ENCODE results near the gene PRR15L. TPM values are rescaled to one million over a fixed set of nuclear protein-coding genes. Genes with fewer than 3 reads are reported as not detected.
"Not testable (repeated sequence)": the region's sequence is repeated elsewhere in the genome, so short reads cannot be mapped to it uniquely, and the experiment has no call there.

Gene PRR15L
- polyA plus RNA-seq, 4 donors: 159 to 388 (median 277) TPM

GRCh38 chr17:47942096-47942510, 15.6 kb downstream of the PRR15L start:
- Histone ChIP-seq H3K27ac (ENCODE audit: low read depth in 1 of 3, low read length in 2 of 3) (peak overlapping the region in 2 of 3 donors; percentile 74 to 84), H3K27me3 (ENCODE audit: control insufficient read depth in 3 of 3, insufficient read depth in 3 of 3, low read length in 3 of 3) (no peaks in the 10 kb centered on the region), H3K4me3 (ENCODE audit: low read depth in 1 of 3, low read length in 3 of 3) (peak overlapping the region in 2 of 3 donors; percentile 73 to 79), H3K9me3 (ENCODE audit: control insufficient read depth in 2 of 2, insufficient read depth in 1 of 2, low read depth in 1 of 2, low read length in 1 of 2) (no peaks in the 10 kb centered on the region), H3K4me1 (ENCODE audit: control insufficient read depth in 3 of 3, insufficient read depth in 2 of 3, low read depth in 1 of 3, low read length in 2 of 3) (peaks cover 0 to 30% (median 3%) of the 10 kb centered on the region in 3 donors), H3K36me3 (ENCODE audit: control insufficient read depth in 3 of 3, insufficient read depth in 2 of 3, low read depth in 1 of 3, low read length in 3 of 3) (peaks cover 0 to 36% (median 0%) of the 10 kb centered on the region in 3 donors)
- FAIRE-seq: no peak
- DNase-seq: no peak
- WGBS, 3 donors: 0 to 5% (median 4%) methylated on average over 4 to 5 of the region's 5 CpGs

GRCh38 chr17:47941246-47942095, 16.2 kb downstream of the PRR15L start, which contains the start of gene PNPO:
TSS of gene PNPO (plus strand) at chr17:47941571. CDS start at chr17:47941676, 105 bp downstream.
- Histone ChIP-seq H3K4me3 (ENCODE audit: low read depth in 1 of 3, low read length in 3 of 3) (peak within 1 kb of the TSS; percentile 60 to 79 (median 73)), H3K27ac (ENCODE audit: low read depth in 1 of 3, low read length in 2 of 3) (peak within 1 kb of the TSS; percentile 74 to 84 (median 84)), H3K9me3 (ENCODE audit: control insufficient read depth in 2 of 2, insufficient read depth in 1 of 2, low read depth in 1 of 2, low read length in 1 of 2) (no peaks in the 10 kb centered on the region), H3K4me1 (ENCODE audit: control insufficient read depth in 3 of 3, insufficient read depth in 2 of 3, low read depth in 1 of 3, low read length in 2 of 3) (peaks cover 0 to 25% (median 3%) of the 10 kb centered on the region in 3 donors), H3K36me3 (ENCODE audit: control insufficient read depth in 3 of 3, insufficient read depth in 2 of 3, low read depth in 1 of 3, low read length in 3 of 3) (peaks cover 0 to 33% (median 0%) of the 10 kb centered on the region in 3 donors), H3K27me3 (ENCODE audit: control insufficient read depth in 3 of 3, insufficient read depth in 3 of 3, low read length in 3 of 3) (no peaks in the 10 kb centered on the region)
- DNase-seq: peak; percentile 97 to 100
- 0 to 2% (median 1%) methylated on average over 50 of the region's 50 CpGs for WGBS, 3 donors
- peak; percentile 94 for FAIRE-seq

- Histone ChIP-seq H3K27me3 (ENCODE audit: control insufficient read depth in 3 of 3, insufficient read depth in 3 of 3, low read length in 3 of 3) (no peaks in the 10 kb centered on the region), H3K36me3 (ENCODE audit: control insufficient read depth in 3 of 3, insufficient read depth in 2 of 3, low read depth in 1 of 3, low read length in 3 of 3) (peaks cover 0 to 6% (median 0%) of the 10 kb centered on the region in 3 donors), H3K27ac (ENCODE audit: low read depth in 1 of 3, low read length in 2 of 3) (no peak overlapping the region), H3K9me3 (ENCODE audit: control insufficient read depth in 2 of 2, insufficient read depth in 1 of 2, low read depth in 1 of 2, low read length in 1 of 2) (no peaks in the 10 kb centered on the region), H3K4me3 (ENCODE audit: low read depth in 1 of 3, low read length in 3 of 3) (no peak overlapping the region), H3K4me1 (ENCODE audit: control insufficient read depth in 3 of 3, insufficient read depth in 2 of 3, low read depth in 1 of 3, low read length in 2 of 3) (peaks cover 0 to 22% (median 3%) of the 10 kb centered on the region in 3 donors)
- 79 to 88% (median 80%) methylated on average over 5 of the region's 5 CpGs for WGBS, 3 donors
- DNase-seq: no peak
- FAIRE-seq: no peak
Measured at GRCh38 chr17:47937941-47938340, 19.7 kb downstream of the PRR15L start.

GRCh38 chr17:47935961-47936360, 21.7 kb downstream of the PRR15L start:
- H3K4me3 ChIP-seq (ENCODE audit: low read depth in 1 of 3, low read length in 3 of 3): no peak overlapping the region
- 26 to 65% (median 57%) methylated on average over 5 of the region's 5 CpGs for WGBS, 3 donors
- H3K27ac ChIP-seq (ENCODE audit: low read depth in 1 of 3, low read length in 2 of 3): no peak overlapping the region
- no peak for FAIRE-seq
- no peaks in the 10 kb centered on the region for H3K9me3 ChIP-seq (ENCODE audit: control insufficient read depth in 2 of 2, insufficient read depth in 1 of 2, low read depth in 1 of 2, low read length in 1 of 2)
- no peaks in the 10 kb centered on the region for H3K27me3 ChIP-seq (ENCODE audit: control insufficient read depth in 3 of 3, insufficient read depth in 3 of 3, low read length in 3 of 3)
- DNase-seq: peak; percentile 43 to 70
- peaks cover 0 to 14% (median 0%) of the 10 kb centered on the region in 3 donors for H3K36me3 ChIP-seq (ENCODE audit: control insufficient read depth in 3 of 3, insufficient read depth in 2 of 3, low read depth in 1 of 3, low read length in 3 of 3)
- H3K4me1 ChIP-seq (ENCODE audit: control insufficient read depth in 3 of 3, insufficient read depth in 2 of 3, low read depth in 1 of 3, low read length in 2 of 3): peaks cover 0 to 8% (median 0%) of the 10 kb centered on the region in 3 donors

GRCh38 chr17:47935468-47935867, 22.2 kb downstream of the PRR15L start:
- H3K27me3 ChIP-seq (ENCODE audit: control insufficient read depth in 3 of 3, insufficient read depth in 3 of 3, low read length in 3 of 3); H3K4me1 ChIP-seq (ENCODE audit: control insufficient read depth in 3 of 3, insufficient read depth in 2 of 3, low read depth in 1 of 3, low read length in 2 of 3); DNase-seq; H3K9me3 ChIP-seq (ENCODE audit: control insufficient read depth in 2 of 2, insufficient read depth in 1 of 2, low read depth in 1 of 2, low read length in 1 of 2); H3K4me3 ChIP-seq (ENCODE audit: low read depth in 1 of 3, low read length in 3 of 3); H3K27ac ChIP-seq (ENCODE audit: low read depth in 1 of 3, low read length in 2 of 3); FAIRE-seq: not testable (repeated sequence)
- peaks cover 0 to 19% (median 3%) of the 10 kb centered on the region in 3 donors for H3K36me3 ChIP-seq (ENCODE audit: control insufficient read depth in 3 of 3, insufficient read depth in 2 of 3, low read depth in 1 of 3, low read length in 3 of 3)
- WGBS, 3 donors: 77 to 85% (median 77%) methylated on average over 3 of the region's 3 CpGs

GRCh38 chr17:47934856-47935255, 22.8 kb downstream of the PRR15L start:
- Histone ChIP-seq H3K27ac (ENCODE audit: low read depth in 1 of 3, low read length in 2 of 3) (no peak overlapping the region), H3K4me1 (ENCODE audit: control insufficient read depth in 3 of 3, insufficient read depth in 2 of 3, low read depth in 1 of 3, low read length in 2 of 3) (peaks cover 0 to 6% (median 0%) of the 10 kb centered on the region in 3 donors), H3K9me3 (ENCODE audit: control insufficient read depth in 2 of 2, insufficient read depth in 1 of 2, low read depth in 1 of 2, low read length in 1 of 2) (no peaks in the 10 kb centered on the region), H3K4me3 (ENCODE audit: low read depth in 1 of 3, low read length in 3 of 3) (no peak overlapping the region), H3K27me3 (ENCODE audit: control insufficient read depth in 3 of 3, insufficient read depth in 3 of 3, low read length in 3 of 3) (no peaks in the 10 kb centered on the region), H3K36me3 (ENCODE audit: control insufficient read depth in 3 of 3, insufficient read depth in 2 of 3, low read depth in 1 of 3, low read length in 3 of 3) (peaks cover 0 to 25% (median 8%) of the 10 kb centered on the region in 3 donors)
- DNase-seq: no peak
- 91 to 100% (median 100%) methylated on average over 1 of the region's 1 CpG for WGBS, 3 donors
- FAIRE-seq: no peak

GRCh38 chr17:47931848-47932247, 25.8 kb downstream of the PRR15L start:
- Histone ChIP-seq H3K9me3 (ENCODE audit: control insufficient read depth in 2 of 2, insufficient read depth in 1 of 2, low read depth in 1 of 2, low read length in 1 of 2) (no peaks in the 10 kb centered on the region), H3K4me1 (ENCODE audit: control insufficient read depth in 3 of 3, insufficient read depth in 2 of 3, low read depth in 1 of 3, low read length in 2 of 3) (peaks cover 0 to 12% (median 2%) of the 10 kb centered on the region in 3 donors), H3K27ac (ENCODE audit: low read depth in 1 of 3, low read length in 2 of 3) (no peak overlapping the region), H3K27me3 (ENCODE audit: control insufficient read depth in 3 of 3, insufficient read depth in 3 of 3, low read length in 3 of 3) (no peaks in the 10 kb centered on the region), H3K4me3 (ENCODE audit: low read depth in 1 of 3, low read length in 3 of 3) (no peak overlapping the region), H3K36me3 (ENCODE audit: control insufficient read depth in 3 of 3, insufficient read depth in 2 of 3, low read depth in 1 of 3, low read length in 3 of 3) (peaks cover 9 to 51% (median 17%) of the 10 kb centered on the region in 3 donors)
- 81 to 83% (median 83%) methylated on average over 4 of the region's 4 CpGs for WGBS, 3 donors
- FAIRE-seq (no peak), DNase-seq (no peak)

- DNase-seq: peak; percentile 21 to 74
- Histone ChIP-seq H3K36me3 (ENCODE audit: control insufficient read depth in 3 of 3, insufficient read depth in 2 of 3, low read depth in 1 of 3, low read length in 3 of 3) (peaks cover 17 to 70% (median 24%) of the 10 kb centered on the region in 3 donors), H3K27ac (ENCODE audit: low read depth in 1 of 3, low read length in 2 of 3) (no peak overlapping the region), H3K9me3 (ENCODE audit: control insufficient read depth in 2 of 2, insufficient read depth in 1 of 2, low read depth in 1 of 2, low read length in 1 of 2) (no peaks in the 10 kb centered on the region), H3K4me1 (ENCODE audit: control insufficient read depth in 3 of 3, insufficient read depth in 2 of 3, low read depth in 1 of 3, low read length in 2 of 3) (peaks cover 0 to 6% (median 2%) of the 10 kb centered on the region in 3 donors), H3K27me3 (ENCODE audit: control insufficient read depth in 3 of 3, insufficient read depth in 3 of 3, low read length in 3 of 3) (no peaks in the 10 kb centered on the region), H3K4me3 (ENCODE audit: low read depth in 1 of 3, low read length in 3 of 3) (no peak overlapping the region)
- FAIRE-seq: no peak
- WGBS, 3 donors: 42 to 61% (median 56%) methylated on average over 10 of the region's 10 CpGs
Measured at GRCh38 chr17:47929218-47930000, 28.3 kb downstream of the PRR15L start.

Data from small intestine (tissue), 7 donors.